Measurements from ENCODE around the gene ANKFN1.

Gene ANKFN1

GRCh38 chr17:56148333-56148732 is 4.9 kb upstream of the ANKFN1 start:
- DNase-seq = no peak

- no peak for DNase-seq
Observed at GRCh38 chr17:56149266-56150036, 3.8 kb upstream of the ANKFN1 start.

GRCh38 chr17:56150649-56151048 is 2.6 kb upstream of the ANKFN1 start:
- no peak for DNase-seq

- no peak for DNase-seq
Observed at GRCh38 chr17:56157845-56158244, 4.6 kb downstream of the ANKFN1 start.

- DNase-seq = peak in 1 of 2 donors; percentile 4
Observed at GRCh38 chr17:56158344-56158743, 5.1 kb downstream of the ANKFN1 start.

GRCh38 chr17:56158915-56159825 is 5.9 kb downstream of the ANKFN1 start:
- peak in 1 of 2 donors; percentile 31 for DNase-seq

GRCh38 chr17:56159826-56160380 is 6.6 kb downstream of the ANKFN1 start:
- DNase-seq = no peak

- no peak for DNase-seq
Observed at GRCh38 chr17:56160422-56160821, 7.1 kb downstream of the ANKFN1 start.

- DNase-seq = no peak
Observed at GRCh38 chr17:56165072-56165641, 11.9 kb downstream of the ANKFN1 start.

GRCh38 chr17:56167491-56167890 is 14.2 kb downstream of the ANKFN1 start:
- DNase-seq = no peak

GRCh38 chr17:56169621-56170020 is 16.3 kb downstream of the ANKFN1 start:
- DNase-seq = no peak

- DNase-seq = no peak
Observed at GRCh38 chr17:56171186-56171959, 18.1 kb downstream of the ANKFN1 start.

- no peak for DNase-seq
Observed at GRCh38 chr17:56172517-56172982, 19.3 kb downstream of the ANKFN1 start.

GRCh38 chr17:56173026-56173425 is 19.8 kb downstream of the ANKFN1 start:
- DNase-seq = no peak

GRCh38 chr17:56173958-56174835 is 20.9 kb downstream of the ANKFN1 start:
- no peak for DNase-seq

GRCh38 chr17:56175299-56175955 is 22.2 kb downstream of the ANKFN1 start:
- DNase-seq = no peak

GRCh38 chr17:56176091-56176490 is 22.8 kb downstream of the ANKFN1 start:
- no peak for DNase-seq

GRCh38 chr17:56177361-56177760 is 24.1 kb downstream of the ANKFN1 start:
- no peak for DNase-seq

GRCh38 chr17:56178203-56178602 is 24.9 kb downstream of the ANKFN1 start:
- DNase-seq = no peak

- no peak for DNase-seq
Observed at GRCh38 chr17:56182081-56182480, 28.8 kb downstream of the ANKFN1 start.

GRCh38 chr17:56184650-56185049 is 31.4 kb downstream of the ANKFN1 start:
- no peak for DNase-seq

Measured in inflammatory macrophage treated with lipopolysaccharide for 1 hour (primary cell).